Neutrophil (primary cell): ENCODE measurements around the gene CD19.

Experiments
- H3K27ac ChIP-seq: fragments of 200-600 bp; sonication (generic); 2 replicates; pipeline ENCODE4 v1.5.1; 2016; ENCODE audit warnings: mild to moderate bottlenecking, moderate library complexity
- H3K27me3 ChIP-seq: fragments of 200-600 bp; sonication (generic); 2 replicates; pipeline ENCODE4 v1.6.0; 2016; ENCODE audit warnings: mild to moderate bottlenecking
- H3K36me3 ChIP-seq: fragments of 200-600 bp; sonication (generic); 2 replicates; pipeline ENCODE4 v1.5.1; 2017
- H3K4me1 ChIP-seq, 2 experiments: fragments of 200-600 bp in 1 of 2; sonication (generic) in 1 of 2; 1 replicate in 1 of 2; 2 replicates in 1 of 2; pipeline versions ENCODE4 v1.5.1 to v1.6.1; 2013 to 2016; ENCODE audit warnings: low read depth in 1 of 2, low read length in 1 of 2, mild to moderate bottlenecking in 1 of 2, moderate library complexity in 1 of 2; ENCODE audit not compliant: control insufficient read depth in 1 of 2, insufficient read depth in 1 of 2
- H3K4me3 ChIP-seq, 2 experiments: fragments of 200-600 bp in 1 of 2; sonication (generic) in 1 of 2; 1 replicate in 1 of 2; 2 replicates in 1 of 2; pipeline ENCODE4 v1.5.1; 2013 to 2016; ENCODE audit warnings: low read depth in 1 of 2, low read length in 1 of 2, mild to moderate bottlenecking in 1 of 2, moderate library complexity in 1 of 2
- H3K9me3 ChIP-seq: fragments of 200-600 bp; sonication (generic); 2 replicates; pipeline ENCODE4 v1.5.1; 2016
- TF ChIP-seq, protein P1 (sequence below): fragments of 200-600 bp; sonication (generic); IDR thresholded peaks from 2 replicates; pipeline ENCODE4 v1.5.1; 2016; ENCODE audit warnings: antibody characterized with exemption

CD19 gene

GRCh38 chr16:28933171-28933570 is 1.4 kb downstream of the CD19 start:
- Histone ChIP-seq H3K27me3 (no peaks in the 10 kb centered on the region), H3K27ac (no peak overlapping the region), H3K4me3 (no peak overlapping the region), H3K36me3 (no peaks in the 10 kb centered on the region), H3K9me3 (no peaks in the 10 kb centered on the region), H3K4me1 (peaks cover 12 to 15% of the 10 kb centered on the region in 2 experiments)
- TF ChIP-seq, protein P1, sequence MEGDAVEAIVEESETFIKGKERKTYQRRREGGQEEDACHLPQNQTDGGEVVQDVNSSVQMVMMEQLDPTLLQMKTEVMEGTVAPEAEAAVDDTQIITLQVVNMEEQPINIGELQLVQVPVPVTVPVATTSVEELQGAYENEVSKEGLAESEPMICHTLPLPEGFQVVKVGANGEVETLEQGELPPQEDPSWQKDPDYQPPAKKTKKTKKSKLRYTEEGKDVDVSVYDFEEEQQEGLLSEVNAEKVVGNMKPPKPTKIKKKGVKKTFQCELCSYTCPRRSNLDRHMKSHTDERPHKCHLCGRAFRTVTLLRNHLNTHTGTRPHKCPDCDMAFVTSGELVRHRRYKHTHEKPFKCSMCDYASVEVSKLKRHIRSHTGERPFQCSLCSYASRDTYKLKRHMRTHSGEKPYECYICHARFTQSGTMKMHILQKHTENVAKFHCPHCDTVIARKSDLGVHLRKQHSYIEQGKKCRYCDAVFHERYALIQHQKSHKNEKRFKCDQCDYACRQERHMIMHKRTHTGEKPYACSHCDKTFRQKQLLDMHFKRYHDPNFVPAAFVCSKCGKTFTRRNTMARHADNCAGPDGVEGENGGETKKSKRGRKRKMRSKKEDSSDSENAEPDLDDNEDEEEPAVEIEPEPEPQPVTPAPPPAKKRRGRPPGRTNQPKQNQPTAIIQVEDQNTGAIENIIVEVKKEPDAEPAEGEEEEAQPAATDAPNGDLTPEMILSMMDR = no peak

DNA sequence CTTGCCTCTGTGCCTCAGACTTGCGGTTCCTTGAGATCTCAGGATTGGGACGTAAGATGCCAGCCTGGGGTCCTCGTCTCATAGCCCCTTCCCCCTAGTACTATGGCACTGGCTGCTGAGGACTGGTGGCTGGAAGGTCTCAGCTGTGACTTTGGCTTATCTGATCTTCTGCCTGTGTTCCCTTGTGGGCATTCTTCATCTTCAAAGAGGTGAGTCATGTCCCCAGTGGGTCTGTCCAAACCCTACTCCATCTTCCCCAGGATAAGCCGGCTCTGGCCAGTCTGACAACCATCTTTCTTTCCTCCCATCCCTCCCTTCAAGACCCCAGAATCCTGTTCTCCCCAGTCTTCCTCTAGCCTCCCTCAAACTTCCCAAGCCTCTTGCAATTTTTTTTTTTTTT is 3.6 kb downstream of the CD19 start:
- TF ChIP-seq, protein P1 = no peak
- Histone ChIP-seq H3K36me3 (no peaks in the 10 kb centered on the region), H3K9me3 (no peaks in the 10 kb centered on the region), H3K27me3 (no peaks in the 10 kb centered on the region), H3K4me1 (peaks cover 12 to 15% of the 10 kb centered on the region in 2 experiments), H3K4me3 (no peak overlapping the region), H3K27ac (no peak overlapping the region)

GRCh38 chr16:28935924-28936783 is 4.4 kb downstream of the CD19 start:
- TF ChIP-seq, protein P1 = no peak
- Histone ChIP-seq H3K9me3 (no peaks in the 10 kb centered on the region), H3K27me3 (no peaks in the 10 kb centered on the region), H3K4me3 (peak overlapping the region; percentile 27 to 47), H3K27ac (peak overlapping the region; percentile 57), H3K36me3 (no peaks in the 10 kb centered on the region), H3K4me1 (peaks cover 11 to 12% of the 10 kb centered on the region in 2 experiments)

DNA sequence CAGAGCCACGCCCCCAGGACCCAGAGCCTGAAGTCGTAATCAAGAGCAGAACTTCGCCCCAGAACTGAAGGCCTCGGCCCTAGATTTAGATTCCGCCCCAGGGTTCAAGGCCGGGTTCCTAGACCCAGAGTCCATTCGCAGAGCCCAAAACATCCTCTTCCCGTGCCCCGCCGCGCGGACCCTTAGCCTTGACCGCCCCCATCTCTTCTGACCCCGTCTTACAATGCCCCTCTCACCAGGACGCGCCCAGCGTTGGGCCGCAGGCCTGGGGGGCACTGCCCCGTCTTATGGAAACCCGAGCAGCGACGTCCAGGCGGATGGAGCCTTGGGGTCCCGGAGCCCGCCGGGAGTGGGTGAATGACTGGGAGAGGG is 5.0 kb downstream of the CD19 start:
- H3K4me3 ChIP-seq = peak overlapping the region; percentile 27 to 47
- no peaks in the 10 kb centered on the region for H3K36me3 ChIP-seq
- TF ChIP-seq, protein P1 = no peak
- peaks cover 11 to 12% of the 10 kb centered on the region in 2 experiments for H3K4me1 ChIP-seq
- no peaks in the 10 kb centered on the region for H3K9me3 ChIP-seq
- H3K27me3 ChIP-seq = no peaks in the 10 kb centered on the region
- H3K27ac ChIP-seq = no peak overlapping the region

- H3K9me3 ChIP-seq = no peaks in the 10 kb centered on the region
- H3K27ac ChIP-seq = no peak overlapping the region
- H3K4me1 ChIP-seq = peaks cover 11 to 12% of the 10 kb centered on the region in 2 experiments
- H3K27me3 ChIP-seq = no peaks in the 10 kb centered on the region
- TF ChIP-seq, protein P1 = no peak
- H3K4me3 ChIP-seq = no peak overlapping the region
- H3K36me3 ChIP-seq = no peaks in the 10 kb centered on the region
Observed at GRCh38 chr16:28937222-28937876, 5.6 kb downstream of the CD19 start.
